WTC11 (cell line): Measurements from ENCODE around the gene C1orf146. TPM values are rescaled to one million over a fixed set of nuclear protein-coding genes. Genes with fewer than 3 reads are reported as not detected.
A peak's percentile ranks its signal among the peaks of the same experiment; 100 is the strongest.

Experiments used
- ATAC-seq: fragments of 200-7000 bp; cut with Tn5 transposase; 2 replicates; pipeline ENCODE4 v1.10.0; 2021; ENCODE audit warnings: mild to moderate bottlenecking, moderate library complexity
- CTCF ChIA-PET: fragments of 300-600 bp; sonication (Branson Sonifier 250); formaldehyde crosslinking; loops from one replicate; lab custom pipeline; 2021; ENCODE audit warnings: antibody characterized with exemption; lab: Charles Lee
- POLR2A ChIA-PET: fragments of 350-600 bp; sonication (Branson Sonifier 250); formaldehyde crosslinking; loops from one replicate; lab custom pipeline; 2021; ENCODE audit warnings: antibody characterized with exemption; lab: Charles Lee
- DNase-seq: peaks from one replicate; pipeline ENCODE4 v3.0.0; 2021; ENCODE audit warnings: low spot score
- H3K27ac Mint-ChIP-seq: 2 replicates; pipeline ENCODE4 v1.8.0; 2021; ENCODE audit warnings: mixed read lengths
- H3K27me3 Mint-ChIP-seq: 2 replicates; pipeline ENCODE4 v1.8.0; 2021; ENCODE audit warnings: low read depth, mild to moderate bottlenecking, moderate library complexity, mixed read lengths
- H3K36me3 Mint-ChIP-seq: 2 replicates; pipeline ENCODE4 v1.8.0; 2021; ENCODE audit warnings: mixed read lengths
- H3K4me1 Mint-ChIP-seq: 2 replicates; pipeline ENCODE4 v1.8.0; 2022; ENCODE audit warnings: mixed read lengths
- H3K4me3 Mint-ChIP-seq: 2 replicates; pipeline ENCODE4 v1.8.0; 2021; ENCODE audit warnings: mild to moderate bottlenecking, moderate library complexity, mixed read lengths
- H3K9me3 Mint-ChIP-seq: 2 replicates; pipeline ENCODE4 v1.8.0; 2021; ENCODE audit warnings: mixed read lengths
- ARID4B ChIP-seq: sonication (generic); formaldehyde crosslinking; IDR thresholded peaks from 2 replicates; pipeline ENCODE4 v1.8.0; 2023; ENCODE audit warnings: missing genetic modification reagents, mild to moderate bottlenecking, borderline replicate concordance
- CTCF ChIP-seq: fragments of 200-600 bp; IDR thresholded peaks from 2 replicates; pipeline ENCODE4 v1.8.0; 2022; ENCODE audit warnings: antibody characterized with exemption
- ELF4 ChIP-seq: sonication (generic); formaldehyde crosslinking; IDR thresholded peaks from 2 replicates; pipeline ENCODE4 v1.8.1; 2022; ENCODE audit warnings: low read depth, mild to moderate bottlenecking, moderate library complexity, missing genetic modification reagents
- EMX1 ChIP-seq: fragments of 250-450 bp; sonication (Bioruptor Pico); IDR thresholded peaks from 2 replicates; pipeline ENCODE4 v1.8.0; 2021; ENCODE audit warnings: mild to moderate bottlenecking
- FOXP1 ChIP-seq: sonication (generic); formaldehyde crosslinking; IDR thresholded peaks from 2 replicates; pipeline ENCODE4 v1.8.0; 2022; ENCODE audit warnings: missing genetic modification reagents, mild to moderate bottlenecking, moderate library complexity, borderline replicate concordance
- FOXP4 ChIP-seq: sonication (generic); formaldehyde crosslinking; IDR thresholded peaks from 2 replicates; pipeline ENCODE4 v1.8.0; 2022; ENCODE audit warnings: mild to moderate bottlenecking, missing genetic modification reagents
- GRHL2 ChIP-seq: fragments of 250-450 bp; sonication (Bioruptor Pico); IDR thresholded peaks from 2 replicates; pipeline ENCODE4 v1.8.0; 2022; ENCODE audit warnings: mild to moderate bottlenecking, moderate library complexity; ENCODE audit not compliant: insufficient replicate concordance, severe bottlenecking
- JUN ChIP-seq: sonication (generic); formaldehyde crosslinking; IDR thresholded peaks from 2 replicates; pipeline ENCODE4 v1.8.0; 2023; ENCODE audit warnings: mild to moderate bottlenecking, missing genetic modification reagents
- NR2C2 ChIP-seq: sonication (generic); formaldehyde crosslinking; IDR thresholded peaks from 2 replicates; pipeline ENCODE4 v1.8.0; 2022; ENCODE audit warnings: mild to moderate bottlenecking, missing genetic modification reagents
- OVOL2 ChIP-seq: fragments of 250-450 bp; sonication (Bioruptor Pico); IDR thresholded peaks from 2 replicates; pipeline ENCODE4 v1.9.0; 2021; ENCODE audit warnings: mild to moderate bottlenecking, borderline replicate concordance
- SMAD4 ChIP-seq: sonication (generic); formaldehyde crosslinking; IDR thresholded peaks from 2 replicates; pipeline ENCODE4 v1.8.0; 2022; ENCODE audit warnings: mild to moderate bottlenecking, missing genetic modification reagents
- SP1 ChIP-seq: sonication (generic); formaldehyde crosslinking; conservative IDR thresholded peaks from 2 replicates; pipeline ENCODE4 v1.8.1; 2022; ENCODE audit warnings: missing genetic modification reagents
- ZNF317 ChIP-seq: sonication (generic); formaldehyde crosslinking; IDR thresholded peaks from 2 replicates; pipeline ENCODE4 v1.8.1; 2023; ENCODE audit warnings: low read depth, mild to moderate bottlenecking, moderate library complexity, missing genetic modification reagents, borderline replicate concordance
- ZNF423 ChIP-seq: fragments of 250-450 bp; sonication (Bioruptor Pico); IDR thresholded peaks from 2 replicates; pipeline ENCODE4 v2.1.2; 2022; ENCODE audit warnings: mild to moderate bottlenecking, moderate library complexity
- ZNF425 ChIP-seq: fragments of 250-450 bp; sonication (Bioruptor Pico); conservative IDR thresholded peaks from 2 replicates; pipeline ENCODE4 v1.9.0; 2021; ENCODE audit warnings: mild to moderate bottlenecking
- total RNA-seq: library from RNA; stranded (reverse); gene quantifications from 3 replicates; pipeline ENCODE4 v1.2.3, GENCODE V29; 2021
- TF ChIP-seq, protein P1 (sequence below): sonication (generic); formaldehyde crosslinking; conservative IDR thresholded peaks from 2 replicates; pipeline ENCODE4 v1.8.1; 2022; ENCODE audit warnings: mild to moderate bottlenecking, missing genetic modification reagents
- TF ChIP-seq, protein P2 (sequence below): sonication (generic); formaldehyde crosslinking; IDR thresholded peaks from 2 replicates; pipeline ENCODE4 v1.8.1; 2022; ENCODE audit warnings: mild to moderate bottlenecking, moderate library complexity, missing genetic modification reagents

The C1orf146 gene
- total RNA-seq, 1 experiment from 2014 or later: not detected

GRCh38 chr1:92184632-92185031 is 33.1 kb upstream of the C1orf146 start (continued):
- no peak for TF ChIP-seq ARID4B
- TF ChIP-seq ZNF423 (CRISPR knock-in tag): no peak
- no peak for TF ChIP-seq ELF4 (CRISPR knock-in tag)
- no peak for TF ChIP-seq SP1 (CRISPR knock-in tag)
- TF ChIP-seq EMX1 (CRISPR knock-in tag): no peak

GRCh38 chr1:92186081-92186480 is 31.6 kb upstream of the C1orf146 start:
- H3K27ac Mint-ChIP-seq: peak overlapping the region; percentile 51; the same call in 1 of the 2 replicates
- H3K9me3 Mint-ChIP-seq: no peaks in the 10 kb centered on the region
- no peak for DNase-seq

DNA sequence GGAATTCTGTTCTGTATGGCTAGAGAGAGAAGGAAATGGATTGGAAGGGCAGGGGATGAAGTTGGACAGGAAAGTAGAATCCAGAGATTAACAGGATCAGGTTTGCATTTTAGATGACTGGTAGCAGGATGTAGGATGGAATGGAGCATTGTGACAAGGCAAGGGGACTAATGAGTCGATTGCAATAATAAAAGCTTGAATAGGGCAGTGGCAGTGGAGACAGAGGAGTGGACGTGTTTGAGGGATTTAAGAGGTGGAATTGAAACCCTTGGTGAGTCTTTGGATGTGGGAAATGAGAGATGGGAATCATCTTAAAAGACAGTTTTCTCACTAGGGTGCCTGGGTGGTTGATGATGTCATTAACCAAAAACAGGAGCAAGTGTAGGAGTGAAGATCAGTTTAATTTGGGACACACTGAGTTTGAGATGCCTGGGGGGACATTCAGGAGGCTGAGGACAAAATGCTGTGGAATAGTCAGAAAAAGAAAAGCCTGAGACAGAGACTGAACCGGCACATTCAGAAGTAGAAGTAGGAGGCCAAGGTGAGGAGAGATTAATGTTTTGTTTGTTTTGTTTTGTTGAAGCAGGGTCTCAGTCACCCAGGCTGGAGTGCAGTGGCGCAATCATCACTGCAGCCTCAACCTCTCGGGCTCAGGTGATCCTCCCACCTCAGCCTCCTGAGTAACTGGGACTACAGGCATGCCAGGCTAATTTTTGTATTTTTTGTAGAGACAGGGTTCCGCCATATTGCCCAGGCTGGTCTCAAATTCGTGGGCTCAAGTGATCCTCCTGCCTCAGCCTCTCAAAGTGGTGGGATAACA is 29.1 kb upstream of the C1orf146 start:
- Mint-ChIP-seq H3K36me3 (no peaks in the 10 kb centered on the region), H3K4me3 (no peak overlapping the region), H3K27me3 (no peaks in the 10 kb centered on the region), H3K9me3 (no peaks in the 10 kb centered on the region), H3K4me1 (peaks cover 35% of the 10 kb centered on the region), H3K27ac (peak overlapping the region; percentile 24; the same call in 1 of the 2 replicates)
- POLR2A ChIA-PET: no interaction called here
- no peak for ATAC-seq
- no peak for DNase-seq
- CTCF ChIA-PET: interaction anchor here (1.6 kb wide), 1 partner anchor 103 kb away, joined by 4 read pairs; no protein-coding TSS in a partner anchor
- TF ChIP-seq FOXP1 (no peak), OVOL2 (CRISPR knock-in tag) (no peak), GRHL2 (CRISPR knock-in tag) (no peak), CTCF (no peak), SMAD4 (CRISPR knock-in tag) (no peak), ZNF423 (CRISPR knock-in tag) (no peak)
- TF ChIP-seq, protein P1, sequence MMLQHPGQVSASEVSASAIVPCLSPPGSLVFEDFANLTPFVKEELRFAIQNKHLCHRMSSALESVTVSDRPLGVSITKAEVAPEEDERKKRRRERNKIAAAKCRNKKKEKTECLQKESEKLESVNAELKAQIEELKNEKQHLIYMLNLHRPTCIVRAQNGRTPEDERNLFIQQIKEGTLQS: no peak
- TF ChIP-seq, protein P2, sequence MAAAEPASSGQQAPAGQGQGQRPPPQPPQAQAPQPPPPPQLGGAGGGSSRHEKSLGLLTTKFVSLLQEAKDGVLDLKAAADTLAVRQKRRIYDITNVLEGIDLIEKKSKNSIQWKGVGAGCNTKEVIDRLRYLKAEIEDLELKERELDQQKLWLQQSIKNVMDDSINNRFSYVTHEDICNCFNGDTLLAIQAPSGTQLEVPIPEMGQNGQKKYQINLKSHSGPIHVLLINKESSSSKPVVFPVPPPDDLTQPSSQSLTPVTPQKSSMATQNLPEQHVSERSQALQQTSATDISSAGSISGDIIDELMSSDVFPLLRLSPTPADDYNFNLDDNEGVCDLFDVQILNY (CRISPR knock-in tag): no peak

More at GRCh38 chr1:92186081-92186480, 31.6 kb upstream of the C1orf146 start:
- TF ChIP-seq FOXP4 (CRISPR knock-in tag) (no peak), ZNF317 (CRISPR knock-in tag) (no peak), ZNF425 (no peak), NR2C2 (no peak), JUN (CRISPR knock-in tag) (no peak)
- TF ChIP-seq, all 79 proteins: peak for 0
- Mint-ChIP-seq H3K36me3 (no peaks in the 10 kb centered on the region), H3K4me1 (peaks cover 28% of the 10 kb centered on the region), H3K27me3 (no peaks in the 10 kb centered on the region), H3K4me3 (no peak overlapping the region)
- ATAC-seq: no peak
- CTCF ChIA-PET: no interaction called here
- POLR2A ChIA-PET: interaction anchor here (0.6 kb wide), 1 partner anchor 52 kb away, joined by 3 read pairs; no protein-coding TSS in a partner anchor
